ENCODE data around the gene NBEAL1.
"Not testable (repeated sequence)": the region's sequence is repeated elsewhere in the genome, so short reads cannot be mapped to it uniquely, and the experiment has no call there.

GRCh38 chr2:203115201-203115700 is 100.6 kb downstream of the NBEAL1 start:
- TF ChIP-seq, protein P1, sequence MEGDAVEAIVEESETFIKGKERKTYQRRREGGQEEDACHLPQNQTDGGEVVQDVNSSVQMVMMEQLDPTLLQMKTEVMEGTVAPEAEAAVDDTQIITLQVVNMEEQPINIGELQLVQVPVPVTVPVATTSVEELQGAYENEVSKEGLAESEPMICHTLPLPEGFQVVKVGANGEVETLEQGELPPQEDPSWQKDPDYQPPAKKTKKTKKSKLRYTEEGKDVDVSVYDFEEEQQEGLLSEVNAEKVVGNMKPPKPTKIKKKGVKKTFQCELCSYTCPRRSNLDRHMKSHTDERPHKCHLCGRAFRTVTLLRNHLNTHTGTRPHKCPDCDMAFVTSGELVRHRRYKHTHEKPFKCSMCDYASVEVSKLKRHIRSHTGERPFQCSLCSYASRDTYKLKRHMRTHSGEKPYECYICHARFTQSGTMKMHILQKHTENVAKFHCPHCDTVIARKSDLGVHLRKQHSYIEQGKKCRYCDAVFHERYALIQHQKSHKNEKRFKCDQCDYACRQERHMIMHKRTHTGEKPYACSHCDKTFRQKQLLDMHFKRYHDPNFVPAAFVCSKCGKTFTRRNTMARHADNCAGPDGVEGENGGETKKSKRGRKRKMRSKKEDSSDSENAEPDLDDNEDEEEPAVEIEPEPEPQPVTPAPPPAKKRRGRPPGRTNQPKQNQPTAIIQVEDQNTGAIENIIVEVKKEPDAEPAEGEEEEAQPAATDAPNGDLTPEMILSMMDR (conservative IDR thresholded peaks at IDR 0.05; ENCODE audit: low read length), result not testable (repeated sequence)
- TF ChIP-seq EZH2phosphoT487 (IDR thresholded peaks at IDR 0.05; ENCODE audit: borderline replicate concordance), result not testable (repeated sequence)
